Common myeloid progenitor, CD34-positive (primary cell): ENCODE measurements around the gene SUSD1.

Experiments
- CTCF ChIA-PET: fragments of 350-600 bp; sonication (Branson Sonifier 250); formaldehyde crosslinking; loops from one replicate; lab custom pipeline; 2021; ENCODE audit warnings: antibody characterized with exemption; lab: Charles Lee
- POLR2A ChIA-PET: fragments of 350-600 bp; sonication (Branson Sonifier 250); formaldehyde crosslinking; loops from one replicate; lab custom pipeline; 2021; ENCODE audit warnings: antibody characterized with exemption; lab: Charles Lee
- DNase-seq, 3 donors: peaks; one replicate each; pipeline versions ENCODE4 v3.0.0 to v3.0.0-alpha.2; 2013
- H3K27ac ChIP-seq, 2 experiments: 1 replicate in 1 of 2; 2 replicates in 1 of 2; pipeline ENCODE4 v1.7.0; 2013; ENCODE audit warnings: inconsistent platforms in 2 of 2, low read length in 2 of 2, mild to moderate bottlenecking in 2 of 2, low read depth in 1 of 2, moderate library complexity in 1 of 2; ENCODE audit not compliant: severe bottlenecking in 2 of 2, insufficient read depth in 1 of 2, poor library complexity in 1 of 2
- H3K27me3 ChIP-seq, 5 experiments: replicated peaks in 2 of 5; 1 replicate in 3 of 5; 2 replicates in 2 of 5; pipeline versions ENCODE4 v1.6.1 to v1.7.0; 2013; ENCODE audit warnings: low read length in 4 of 5, mild to moderate bottlenecking in 2 of 5, moderate library complexity in 2 of 5, inconsistent platforms in 1 of 5; ENCODE audit not compliant: insufficient read depth in 5 of 5, control insufficient read depth in 4 of 5
- H3K36me3 ChIP-seq, 4 experiments: 1 replicate in 2 of 4; 2 replicates in 2 of 4; pipeline versions ENCODE4 v1.6.1 to v1.7.0; 2013; ENCODE audit warnings: low read length in 3 of 4, control low read depth in 1 of 4, mild to moderate bottlenecking in 1 of 4; ENCODE audit not compliant: control insufficient read depth in 4 of 4, insufficient read depth in 4 of 4
- H3K4me1 ChIP-seq, 4 experiments: 1 replicate in 3 of 4; 2 replicates in 1 of 4; pipeline versions ENCODE4 v1.6.1 to v1.7.1; 2013; ENCODE audit warnings: low read length in 3 of 4, mild to moderate bottlenecking in 3 of 4, control low read depth in 1 of 4, inconsistent platforms in 1 of 4, moderate library complexity in 1 of 4; ENCODE audit not compliant: control insufficient read depth in 4 of 4, insufficient read depth in 4 of 4; ENCODE audit errors: control extremely low read depth in 1 of 4
- H3K4me3 ChIP-seq, 7 experiments: 1 replicate in 4 of 7; 2 replicates in 3 of 7; pipeline versions ENCODE4 v1.5.1 to v1.7.0; 2013; ENCODE audit warnings: mild to moderate bottlenecking in 7 of 7, low read length in 6 of 7, moderate library complexity in 6 of 7, inconsistent platforms in 2 of 7, low read depth in 2 of 7, control low read depth in 1 of 7; ENCODE audit not compliant: insufficient read depth in 4 of 7, control insufficient read depth in 1 of 7; ENCODE audit errors: extremely low read depth in 1 of 7
- H3K9me3 ChIP-seq, 5 experiments: 1 replicate in 4 of 5; 2 replicates in 1 of 5; pipeline versions ENCODE4 v1.6.1 to v1.7.1; 2013; ENCODE audit warnings: low read length in 4 of 5, mild to moderate bottlenecking in 2 of 5, inconsistent platforms in 1 of 5, low read depth in 1 of 5, moderate library complexity in 1 of 5; ENCODE audit not compliant: control insufficient read depth in 4 of 5, insufficient read depth in 2 of 5; ENCODE audit errors: control extremely low read depth in 1 of 5
- WGBS: methylation state at CpG from one replicate; pipeline ENCODE4 v1.1.5; 2013; ENCODE audit not compliant: insufficient coverage; 5-methylcytosine and 5-hydroxymethylcytosine counted together

SUSD1 gene

DNA sequence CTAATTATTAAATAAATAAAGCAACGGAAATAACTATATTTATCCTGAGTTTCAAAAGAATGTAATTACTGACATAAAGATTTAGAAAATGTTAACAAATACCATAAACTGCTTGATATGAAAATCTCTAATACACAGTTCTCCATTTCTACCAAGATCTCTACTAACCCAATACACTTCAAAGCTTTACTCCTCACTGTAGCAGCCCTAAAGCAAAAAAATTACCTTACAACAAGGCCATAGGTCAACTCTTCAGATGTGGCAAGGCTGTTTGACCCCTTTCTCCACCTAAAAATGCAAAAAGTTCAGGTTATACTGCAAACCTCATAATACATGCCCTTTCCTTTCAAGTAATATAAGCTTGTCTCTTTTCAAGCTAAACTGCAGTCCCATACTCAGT is 181.8 kb downstream of the SUSD1 start:
- CTCF ChIA-PET, result interaction anchor here (0.7 kb wide), 1 partner anchor 11 kb away, joined by 3 read pairs; no protein-coding TSS in a partner anchor
- no peak for DNase-seq
- H3K9me3 ChIP-seq, result peaks cover 0 to 10% (median 0%) of the 10 kb centered on the region in 5 experiments
- no peak overlapping the region for H3K4me3 ChIP-seq
- H3K27ac ChIP-seq, result no peak overlapping the region
- POLR2A ChIA-PET, result no interaction called here
- H3K36me3 ChIP-seq, result no peaks in the 10 kb centered on the region
- no CpG with 5 or more reads among the region's 1 CpG for WGBS
- H3K4me1 ChIP-seq, result no peaks in the 10 kb centered on the region
- H3K27me3 ChIP-seq, result peaks cover 0 to 28% (median 7%) of the 10 kb centered on the region in 5 experiments

DNA sequence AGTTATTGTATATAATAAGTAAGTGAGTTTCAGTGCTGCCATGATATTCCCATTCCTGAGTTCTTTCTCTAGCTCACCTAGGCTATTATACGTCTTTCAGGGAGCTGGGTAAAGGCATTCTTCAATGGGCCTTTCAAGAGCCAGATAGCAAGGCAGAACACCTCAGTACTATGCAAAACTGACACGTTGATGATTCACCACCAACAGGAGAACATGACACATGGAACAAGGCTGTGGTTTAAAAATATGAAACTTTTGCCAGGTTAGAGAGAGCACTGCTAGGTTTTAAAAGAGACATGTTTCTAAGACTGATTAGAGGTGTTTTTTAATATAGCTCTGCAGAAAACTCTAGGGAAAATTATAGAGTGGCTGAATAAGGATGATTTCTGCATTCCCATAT is 182.6 kb downstream of the SUSD1 start:
- 100% methylated on average over 1 of the region's 2 CpGs for WGBS
- Histone ChIP-seq H3K36me3 (no peaks in the 10 kb centered on the region), H3K4me1 (no peaks in the 10 kb centered on the region), H3K27ac (no peak overlapping the region), H3K4me3 (no peak overlapping the region), H3K27me3 (peaks cover 0 to 20% (median 3%) of the 10 kb centered on the region in 5 experiments), H3K9me3 (peaks cover 0 to 10% (median 0%) of the 10 kb centered on the region in 5 experiments)
- ChIA-PET POLR2A (no interaction called here), CTCF (interaction anchor here (0.6 kb wide), 1 partner anchor 32 kb away, joined by 4 read pairs; no protein-coding TSS in a partner anchor)
- DNase-seq, result peak in 1 of 3 donors; percentile 20

DNA sequence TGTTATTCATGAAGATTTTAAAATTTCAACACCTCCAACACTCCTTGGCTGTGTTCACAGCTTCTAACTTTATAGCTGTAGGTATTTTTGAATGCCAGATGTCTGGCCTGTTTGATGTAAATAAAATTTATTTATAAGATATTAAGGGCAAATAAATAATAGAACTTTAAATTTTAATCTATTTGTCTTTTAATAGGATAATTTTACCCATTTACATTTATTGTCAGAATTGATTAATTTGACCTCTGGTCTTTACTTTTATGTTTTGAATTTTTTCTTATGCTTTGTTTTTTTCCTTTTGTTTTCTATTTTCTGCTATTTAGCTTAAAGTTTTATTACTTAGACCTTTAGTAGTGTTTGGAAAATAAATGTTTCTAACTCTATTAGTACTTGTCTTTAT is 183.9 kb downstream of the SUSD1 start:
- no peak for DNase-seq
- no peak overlapping the region for H3K27ac ChIP-seq
- peaks cover 0 to 10% (median 0%) of the 10 kb centered on the region in 5 experiments for H3K9me3 ChIP-seq
- peaks cover 0 to 20% (median 5%) of the 10 kb centered on the region in 5 experiments for H3K27me3 ChIP-seq
- no peaks in the 10 kb centered on the region for H3K4me1 ChIP-seq
- ChIA-PET CTCF (no interaction called here), POLR2A (no interaction called here)
- H3K4me3 ChIP-seq, result no peak overlapping the region
- H3K36me3 ChIP-seq, result no peaks in the 10 kb centered on the region
